ENCODE measurements around the gene ICOS.

DNA sequence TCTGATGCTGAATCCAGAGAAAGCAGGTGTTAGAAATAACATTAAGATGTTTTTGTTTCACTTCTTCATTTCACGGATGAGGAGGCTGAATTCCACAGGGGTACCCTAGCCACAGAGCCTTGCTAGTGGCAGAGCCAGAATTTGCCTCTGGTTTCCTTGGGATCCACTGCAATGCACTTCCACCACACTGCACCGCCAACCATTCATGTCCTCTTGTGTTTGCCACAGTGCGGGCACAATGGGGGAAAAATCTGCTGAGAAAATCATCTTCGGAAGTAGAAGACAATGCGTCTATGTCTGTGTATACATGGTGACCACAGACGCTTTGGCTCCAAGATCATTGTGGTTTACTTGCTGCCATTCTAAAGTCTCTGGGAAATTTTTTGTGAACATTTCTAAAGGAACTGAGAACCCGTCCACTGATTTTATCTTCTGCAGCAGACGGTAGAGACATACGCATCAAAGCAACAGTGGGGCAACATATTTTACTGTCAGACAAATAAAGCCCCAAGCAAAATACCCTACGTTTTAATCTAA lies 14.9 kb downstream of the ICOS start:
- TF ChIP-seq EZH2phosphoT487 (IDR thresholded peaks at IDR 0.05; ENCODE audit: low read depth, severe bottlenecking, unreplicated experiment) (no peak), EZH2 (IDR thresholded peaks at IDR 0.05; ENCODE audit: borderline replicate concordance) (no peak)

All from hepatocyte (in vitro differentiated cells).